ENCODE data around the gene TBC1D22A. TPM values are rescaled to one million over a fixed set of nuclear protein-coding genes. Genes with fewer than 3 reads are reported as not detected.

Gene TBC1D22A
- total and polyA plus RNA-seq, 2 donors = 11.8 to 25.7 TPM

DNA sequence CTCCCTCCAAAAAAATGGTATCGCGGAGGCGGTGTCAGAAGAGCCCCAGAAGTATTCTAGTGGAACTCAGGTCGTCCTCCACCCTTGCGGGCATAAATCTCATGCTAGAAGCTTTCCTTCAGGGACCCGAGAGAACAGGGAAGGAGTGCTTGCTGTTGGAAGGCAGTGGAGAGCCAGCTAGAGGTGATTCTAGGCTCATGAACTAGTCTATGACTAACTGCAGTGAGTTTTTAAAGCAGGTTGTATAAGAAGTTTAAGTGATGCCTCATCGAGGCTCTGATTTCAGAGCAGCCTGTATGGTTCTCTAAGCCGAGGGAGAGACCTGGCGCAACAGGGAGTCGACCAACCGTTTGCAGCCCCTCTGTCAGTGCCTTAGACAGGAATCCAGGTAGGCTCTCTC lies 85.7 kb downstream of the TBC1D22A start:
- Histone ChIP-seq H3K36me3 (ENCODE audit: control insufficient read depth in 2 of 2, insufficient read depth in 2 of 2, low read length in 1 of 2) (peaks cover 2 to 7% of the 10 kb centered on the region in 2 donors), H3K9me3 (ENCODE audit: control insufficient read depth in 2 of 2, insufficient read depth in 1 of 2, low read length in 1 of 2) (no peaks in the 10 kb centered on the region), H3K4me3 (ENCODE audit: low read length in 2 of 2) (no peak overlapping the region), H3K4me1 (ENCODE audit: control insufficient read depth in 2 of 2, insufficient read depth in 2 of 2, low read length in 2 of 2) (peaks cover 0 to 50% of the 10 kb centered on the region in 2 donors), H3K27me3 (ENCODE audit: control insufficient read depth in 2 of 2, insufficient read depth in 1 of 2, low read length in 1 of 2) (no peaks in the 10 kb centered on the region), H3K27ac (ENCODE audit: low read depth in 1 of 2, low read length in 1 of 2) (no peak overlapping the region)
- WGBS = 96% methylated on average over 11 of the region's 11 CpGs
- DNase-seq (ENCODE audit: low read depth in 6 of 9, low spot score in 9 of 9) = no peak

DNA sequence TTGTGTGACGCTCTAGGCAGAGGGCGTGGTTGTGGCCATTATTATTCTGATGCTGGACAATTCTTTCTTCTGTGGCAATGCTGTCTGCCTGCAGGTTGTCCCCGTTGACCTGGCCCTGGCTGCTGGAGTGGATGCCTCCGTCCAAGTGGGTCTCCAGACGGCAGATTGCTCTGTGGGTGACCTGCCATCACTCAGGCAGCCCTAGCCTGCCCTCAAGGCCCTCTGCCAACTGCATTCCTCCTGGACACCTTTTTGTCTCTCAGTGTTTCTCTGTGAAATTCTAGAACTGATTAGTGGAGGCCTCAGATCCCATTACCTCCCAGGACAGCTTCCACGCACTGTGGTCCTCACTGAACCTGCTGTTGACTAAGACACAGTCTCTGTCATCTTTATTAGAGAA lies 86.7 kb downstream of the TBC1D22A start:
- Histone ChIP-seq H3K27me3 (ENCODE audit: control insufficient read depth in 2 of 2, insufficient read depth in 1 of 2, low read length in 1 of 2) (no peaks in the 10 kb centered on the region), H3K9me3 (ENCODE audit: control insufficient read depth in 2 of 2, insufficient read depth in 1 of 2, low read length in 1 of 2) (no peaks in the 10 kb centered on the region), H3K27ac (ENCODE audit: low read depth in 1 of 2, low read length in 1 of 2) (no peak overlapping the region), H3K36me3 (ENCODE audit: control insufficient read depth in 2 of 2, insufficient read depth in 2 of 2, low read length in 1 of 2) (peaks cover 5 to 12% of the 10 kb centered on the region in 2 donors), H3K4me3 (ENCODE audit: low read length in 2 of 2) (no peak overlapping the region), H3K4me1 (ENCODE audit: control insufficient read depth in 2 of 2, insufficient read depth in 2 of 2, low read length in 2 of 2) (peaks cover 0 to 41% of the 10 kb centered on the region in 2 donors)
- WGBS = 98% methylated on average over 6 of the region's 6 CpGs
- DNase-seq (ENCODE audit: low read depth in 6 of 9, low spot score in 9 of 9) = no peak

DNA sequence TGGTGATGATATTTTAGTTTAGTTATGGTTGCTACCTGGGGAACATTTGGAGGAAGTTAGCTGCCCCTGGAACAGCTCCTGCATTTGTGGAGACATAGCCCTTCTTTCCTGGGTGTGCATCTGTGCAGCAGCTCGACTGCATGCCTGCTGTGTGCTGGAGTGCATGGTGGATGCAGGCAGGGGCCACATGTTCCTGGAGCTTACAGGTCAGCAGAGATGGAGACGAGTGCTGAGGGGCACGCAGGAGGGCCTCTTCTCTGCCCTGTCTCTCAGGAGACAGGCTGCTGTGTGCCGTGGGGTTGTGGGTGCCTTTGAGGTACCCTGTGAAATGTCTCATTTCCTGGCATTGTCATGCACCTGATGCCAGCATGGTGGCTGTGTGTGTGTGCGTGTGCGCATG lies 87.5 kb downstream of the TBC1D22A start:
- no peaks in the 10 kb centered on the region for H3K9me3 ChIP-seq (ENCODE audit: control insufficient read depth in 2 of 2, insufficient read depth in 1 of 2, low read length in 1 of 2)
- DNase-seq (ENCODE audit: low read depth in 6 of 9, low spot score in 9 of 9) = peak in 2 of 9 donors; percentile 11 to 30
- peaks cover 0 to 35% of the 10 kb centered on the region in 2 donors for H3K4me1 ChIP-seq (ENCODE audit: control insufficient read depth in 2 of 2, insufficient read depth in 2 of 2, low read length in 2 of 2)
- H3K4me3 ChIP-seq (ENCODE audit: low read length in 2 of 2) = no peak overlapping the region
- H3K27me3 ChIP-seq (ENCODE audit: control insufficient read depth in 2 of 2, insufficient read depth in 1 of 2, low read length in 1 of 2) = no peaks in the 10 kb centered on the region
- WGBS = 69% methylated on average over 6 of the region's 6 CpGs
- peaks cover 5 to 12% of the 10 kb centered on the region in 2 donors for H3K36me3 ChIP-seq (ENCODE audit: control insufficient read depth in 2 of 2, insufficient read depth in 2 of 2, low read length in 1 of 2)
- H3K27ac ChIP-seq (ENCODE audit: low read depth in 1 of 2, low read length in 1 of 2) = peak overlapping the region in 1 of 2 donors; percentile 47

DNA sequence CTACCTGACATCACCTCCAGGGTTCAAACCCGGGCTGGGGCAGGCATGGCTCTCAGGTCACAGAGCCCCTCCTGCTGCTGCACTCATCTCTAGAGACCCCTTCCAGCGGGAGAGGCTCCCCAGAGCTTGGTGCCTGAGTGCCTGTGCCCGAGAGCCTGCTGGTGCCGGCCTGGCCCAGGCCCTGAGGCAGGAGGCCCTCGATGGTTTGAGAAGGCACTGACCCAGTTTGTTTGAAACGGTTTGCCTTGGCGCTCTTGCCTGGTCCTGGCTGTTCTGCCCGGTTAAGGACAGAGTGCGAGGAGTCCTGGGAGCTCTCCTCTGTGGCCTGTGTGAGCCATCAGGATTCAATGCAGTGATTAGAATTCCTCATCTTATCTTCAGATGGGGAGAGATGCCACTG lies 88.9 kb downstream of the TBC1D22A start:
- no peaks in the 10 kb centered on the region for H3K9me3 ChIP-seq (ENCODE audit: control insufficient read depth in 2 of 2, insufficient read depth in 1 of 2, low read length in 1 of 2)
- no peak for DNase-seq (ENCODE audit: low read depth in 6 of 9, low spot score in 9 of 9)
- over 99% methylated on average over 9 of the region's 9 CpGs for WGBS
- no peak overlapping the region for H3K4me3 ChIP-seq (ENCODE audit: low read length in 2 of 2)
- H3K36me3 ChIP-seq (ENCODE audit: control insufficient read depth in 2 of 2, insufficient read depth in 2 of 2, low read length in 1 of 2) = peaks cover 5 to 12% of the 10 kb centered on the region in 2 donors
- no peak overlapping the region for H3K27ac ChIP-seq (ENCODE audit: low read depth in 1 of 2, low read length in 1 of 2)
- H3K4me1 ChIP-seq (ENCODE audit: control insufficient read depth in 2 of 2, insufficient read depth in 2 of 2, low read length in 2 of 2) = peaks cover 0 to 29% of the 10 kb centered on the region in 2 donors
- no peaks in the 10 kb centered on the region for H3K27me3 ChIP-seq (ENCODE audit: control insufficient read depth in 2 of 2, insufficient read depth in 1 of 2, low read length in 1 of 2)

DNA sequence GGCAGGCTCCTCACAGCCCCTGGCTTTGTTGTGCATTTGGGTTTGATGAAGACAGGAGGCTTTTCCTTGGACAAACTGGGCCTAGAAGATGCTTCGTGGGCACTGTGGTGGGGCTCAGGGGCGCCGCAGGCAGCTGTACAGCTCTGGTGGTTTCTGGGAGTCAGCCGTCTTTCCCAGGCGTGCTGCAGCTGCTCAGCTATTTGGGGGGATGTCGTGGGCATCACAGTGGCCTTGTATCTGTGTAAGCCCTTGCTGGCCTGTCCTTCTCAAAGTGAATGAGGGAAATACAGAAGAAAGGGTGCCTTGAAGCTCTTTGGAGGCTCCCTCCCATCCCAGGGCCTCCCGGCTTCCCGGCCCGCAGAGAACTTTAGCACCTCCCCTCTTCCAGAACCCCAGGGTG lies 89.5 kb downstream of the TBC1D22A start:
- no peak overlapping the region for H3K27ac ChIP-seq (ENCODE audit: low read depth in 1 of 2, low read length in 1 of 2)
- WGBS = 56% methylated on average over 9 of the region's 9 CpGs
- no peaks in the 10 kb centered on the region for H3K9me3 ChIP-seq (ENCODE audit: control insufficient read depth in 2 of 2, insufficient read depth in 1 of 2, low read length in 1 of 2)
- H3K4me3 ChIP-seq (ENCODE audit: low read length in 2 of 2) = no peak overlapping the region
- H3K4me1 ChIP-seq (ENCODE audit: control insufficient read depth in 2 of 2, insufficient read depth in 2 of 2, low read length in 2 of 2) = peaks cover 0 to 23% of the 10 kb centered on the region in 2 donors
- no peak for DNase-seq (ENCODE audit: low read depth in 6 of 9, low spot score in 9 of 9)
- no peaks in the 10 kb centered on the region for H3K27me3 ChIP-seq (ENCODE audit: control insufficient read depth in 2 of 2, insufficient read depth in 1 of 2, low read length in 1 of 2)
- peaks cover 4 to 10% of the 10 kb centered on the region in 2 donors for H3K36me3 ChIP-seq (ENCODE audit: control insufficient read depth in 2 of 2, insufficient read depth in 2 of 2, low read length in 1 of 2)

DNA sequence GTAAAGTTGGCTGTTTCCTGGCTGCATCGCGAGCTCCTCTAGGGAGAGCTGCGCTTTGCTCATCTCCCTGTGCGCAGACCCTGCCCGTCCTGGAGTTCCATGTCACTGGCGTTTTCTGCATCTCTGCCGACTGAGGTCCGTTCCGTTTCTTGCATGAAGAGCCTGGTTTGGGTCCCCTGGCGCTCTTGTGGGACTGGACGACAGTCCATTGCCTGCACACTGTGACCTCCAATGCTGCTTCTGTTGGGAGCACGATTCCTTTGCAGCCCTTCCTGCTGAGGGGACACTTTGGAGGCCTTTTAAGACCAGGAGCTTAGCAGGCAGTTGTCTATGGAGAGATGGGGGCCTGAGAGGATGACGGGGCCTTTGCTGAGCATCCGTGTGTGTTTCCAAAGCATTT lies 90.3 kb downstream of the TBC1D22A start:
- peaks cover 3 to 11% of the 10 kb centered on the region in 2 donors for H3K36me3 ChIP-seq (ENCODE audit: control insufficient read depth in 2 of 2, insufficient read depth in 2 of 2, low read length in 1 of 2)
- WGBS = 98% methylated on average over 14 of the region's 14 CpGs
- no peak overlapping the region for H3K27ac ChIP-seq (ENCODE audit: low read depth in 1 of 2, low read length in 1 of 2)
- no peak for DNase-seq (ENCODE audit: low read depth in 6 of 9, low spot score in 9 of 9)
- H3K4me3 ChIP-seq (ENCODE audit: low read length in 2 of 2) = no peak overlapping the region
- H3K9me3 ChIP-seq (ENCODE audit: control insufficient read depth in 2 of 2, insufficient read depth in 1 of 2, low read length in 1 of 2) = no peaks in the 10 kb centered on the region
- H3K27me3 ChIP-seq (ENCODE audit: control insufficient read depth in 2 of 2, insufficient read depth in 1 of 2, low read length in 1 of 2) = no peaks in the 10 kb centered on the region
- H3K4me1 ChIP-seq (ENCODE audit: control insufficient read depth in 2 of 2, insufficient read depth in 2 of 2, low read length in 2 of 2) = peaks cover 0 to 23% of the 10 kb centered on the region in 2 donors

DNA sequence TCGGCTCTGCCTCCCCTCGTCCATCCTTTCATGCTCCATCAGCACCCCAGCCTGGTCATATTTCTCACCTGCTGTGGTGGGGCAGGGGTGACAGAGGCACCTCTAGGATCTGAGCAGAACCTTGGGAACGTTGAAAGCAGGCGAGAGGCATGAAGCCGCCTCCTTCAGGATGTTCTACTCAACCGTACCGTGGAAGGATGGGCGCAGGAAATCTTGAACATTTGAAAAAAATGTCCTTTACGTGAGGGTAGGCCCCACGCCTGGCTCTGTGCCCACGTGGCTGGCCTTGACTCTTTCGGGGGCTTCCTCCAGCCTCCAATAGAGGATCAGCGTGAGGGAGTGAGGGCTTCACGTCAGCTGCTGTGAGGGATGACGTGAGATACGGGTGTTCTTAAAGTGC lies 90.7 kb downstream of the TBC1D22A start:
- WGBS = 98% methylated on average over 16 of the region's 16 CpGs
- DNase-seq (ENCODE audit: low read depth in 6 of 9, low spot score in 9 of 9) = no peak
- peaks cover 0 to 23% of the 10 kb centered on the region in 2 donors for H3K4me1 ChIP-seq (ENCODE audit: control insufficient read depth in 2 of 2, insufficient read depth in 2 of 2, low read length in 2 of 2)
- peaks cover 3 to 11% of the 10 kb centered on the region in 2 donors for H3K36me3 ChIP-seq (ENCODE audit: control insufficient read depth in 2 of 2, insufficient read depth in 2 of 2, low read length in 1 of 2)
- H3K4me3 ChIP-seq (ENCODE audit: low read length in 2 of 2) = no peak overlapping the region
- H3K27ac ChIP-seq (ENCODE audit: low read depth in 1 of 2, low read length in 1 of 2) = no peak overlapping the region
- peaks cover 0 to 1% of the 10 kb centered on the region in 2 donors for H3K9me3 ChIP-seq (ENCODE audit: control insufficient read depth in 2 of 2, insufficient read depth in 1 of 2, low read length in 1 of 2)
- H3K27me3 ChIP-seq (ENCODE audit: control insufficient read depth in 2 of 2, insufficient read depth in 1 of 2, low read length in 1 of 2) = no peaks in the 10 kb centered on the region

DNA sequence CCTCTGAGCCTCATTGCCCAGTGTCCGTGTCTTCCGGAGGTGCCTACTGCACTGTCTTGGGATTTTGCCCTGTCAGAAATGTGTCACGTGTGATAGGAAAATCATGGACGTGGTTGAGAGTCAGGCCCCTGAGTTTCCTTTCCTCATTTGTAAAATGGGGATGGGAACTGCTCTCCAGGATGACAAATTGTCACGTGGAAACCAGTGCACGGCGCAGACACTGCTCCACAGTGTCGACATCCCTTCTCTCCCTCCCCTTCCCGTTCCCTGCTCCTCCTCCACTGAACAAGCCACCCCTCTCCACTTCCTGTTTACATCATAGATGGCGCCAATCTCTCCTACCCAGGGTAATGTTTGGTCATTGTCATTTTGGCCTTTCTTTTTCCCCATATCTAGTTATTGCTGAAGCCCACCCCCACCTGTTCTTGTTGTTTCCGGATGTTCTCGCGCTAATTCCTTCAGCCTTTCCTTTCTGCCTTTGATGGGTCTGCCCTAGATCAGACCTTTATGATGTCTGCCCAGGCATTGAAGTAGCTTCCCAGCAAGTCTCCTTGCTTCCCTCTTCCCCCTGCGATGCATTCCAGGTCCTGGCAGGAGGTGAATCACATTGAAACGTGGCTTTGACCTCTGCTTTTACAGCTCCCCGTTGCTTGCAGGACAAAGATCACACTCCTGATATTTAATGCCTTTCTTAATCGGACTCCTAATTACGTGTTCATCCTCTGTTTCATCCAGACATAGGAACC lies 91.8 kb downstream of the TBC1D22A start:
- no peak for DNase-seq (ENCODE audit: low read depth in 6 of 9, low spot score in 9 of 9)
- H3K9me3 ChIP-seq (ENCODE audit: control insufficient read depth in 2 of 2, insufficient read depth in 1 of 2, low read length in 1 of 2) = peaks cover 0 to 8% of the 10 kb centered on the region in 2 donors
- no peak overlapping the region for H3K4me3 ChIP-seq (ENCODE audit: low read length in 2 of 2)
- H3K27ac ChIP-seq (ENCODE audit: low read depth in 1 of 2, low read length in 1 of 2) = no peak overlapping the region
- no peaks in the 10 kb centered on the region for H3K27me3 ChIP-seq (ENCODE audit: control insufficient read depth in 2 of 2, insufficient read depth in 1 of 2, low read length in 1 of 2)
- 95% methylated on average over 18 of the region's 18 CpGs for WGBS
- peaks cover 0 to 20% of the 10 kb centered on the region in 2 donors for H3K4me1 ChIP-seq (ENCODE audit: control insufficient read depth in 2 of 2, insufficient read depth in 2 of 2, low read length in 2 of 2)
- H3K36me3 ChIP-seq (ENCODE audit: control insufficient read depth in 2 of 2, insufficient read depth in 2 of 2, low read length in 1 of 2) = peaks cover 3 to 11% of the 10 kb centered on the region in 2 donors

DNA sequence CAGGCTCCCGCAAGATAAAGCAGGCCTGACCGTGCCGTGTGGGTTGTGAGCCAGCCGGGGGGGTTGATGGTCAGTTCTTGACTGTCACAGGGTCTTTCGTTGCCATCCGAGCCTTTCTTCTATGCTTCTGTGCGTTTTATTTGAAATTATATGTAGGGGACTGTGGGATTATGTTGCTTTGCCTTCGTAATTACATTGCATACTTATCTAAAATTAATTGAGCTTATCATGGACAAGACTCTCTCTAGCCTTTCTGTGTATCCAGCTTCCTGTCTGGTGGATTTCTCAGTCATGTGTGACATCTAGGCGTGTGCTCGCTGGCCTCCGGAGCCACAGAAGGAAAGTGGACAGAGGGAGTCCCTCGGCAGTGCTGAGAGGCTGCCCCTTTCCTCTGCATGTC lies 93.2 kb downstream of the TBC1D22A start:
- whole genome bisulfite sequencing = 95% methylated on average over 12 of the region's 12 CpGs
- Histone ChIP-seq H3K9me3 (ENCODE audit: control insufficient read depth in 2 of 2, insufficient read depth in 1 of 2, low read length in 1 of 2) (peaks cover 0 to 8% of the 10 kb centered on the region in 2 donors), H3K27me3 (ENCODE audit: control insufficient read depth in 2 of 2, insufficient read depth in 1 of 2, low read length in 1 of 2) (no peaks in the 10 kb centered on the region), H3K4me3 (ENCODE audit: low read length in 2 of 2) (no peak overlapping the region), H3K36me3 (ENCODE audit: control insufficient read depth in 2 of 2, insufficient read depth in 2 of 2, low read length in 1 of 2) (peaks cover 3 to 9% of the 10 kb centered on the region in 2 donors), H3K27ac (ENCODE audit: low read depth in 1 of 2, low read length in 1 of 2) (no peak overlapping the region), H3K4me1 (ENCODE audit: control insufficient read depth in 2 of 2, insufficient read depth in 2 of 2, low read length in 2 of 2) (peaks cover 0 to 11% of the 10 kb centered on the region in 2 donors)
- no peak for DNase-seq (ENCODE audit: low read depth in 6 of 9, low spot score in 9 of 9)
